NT2/D1 (cell line): ENCODE measurements around the gene RNF40.

Source experiments
- SUZ12 ChIP-seq: IDR thresholded peaks from 2 replicates; pipeline ENCODE4 v1.6.1; 2011; ENCODE audit not compliant: insufficient read length, insufficient read depth; ENCODE audit errors: extremely low read depth
- YY1 ChIP-seq: IDR thresholded peaks from 2 replicates; pipeline ENCODE4 v1.6.1; 2011; ENCODE audit not compliant: insufficient read length, insufficient read depth
- ZNF274 ChIP-seq: IDR thresholded peaks from 2 replicates; pipeline ENCODE4 v1.6.1; 2011; ENCODE audit warnings: mild to moderate bottlenecking, low read depth, low read length

- peak; percentile 54 for TF ChIP-seq YY1
- TF ChIP-seq SUZ12: no peak
- TF ChIP-seq ZNF274: no peak
Measured at GRCh38 chr16:30775392-30776188, 13.5 kb downstream of the RNF40 start.
